Measurements from ENCODE around the gene UGT2A1. TPM values are rescaled to one million over a fixed set of nuclear protein-coding genes. Genes with fewer than 3 reads are reported as not detected.

Gene UGT2A1
- total and polyA plus RNA-seq, 2 of the 13 experiments (the other 11 are each of a cell fraction or from before 2014, with no cell fraction given): not detected

- intact Hi-C loops (cut with micrococcal nuclease; ENCODE audit: unreplicated experiment) (no loop called here), in situ Hi-C loops (cut with HindIII; ENCODE audit: extremely low pct_ligation_motif_present, low pct_unique_long_range_greater_than_20kb) (loop anchor here (25.0 kb wide), 1 partner anchor 827 kb away; the partner anchor contains the start of gene AMTN)
- no peak overlapping the region for H3K9ac ChIP-seq (ENCODE audit: insufficient read depth, low read depth, low read length)
- H4K20me1 ChIP-seq (ENCODE audit: insufficient read depth, low read length): no peaks in the 10 kb centered on the region
- no peaks in the 10 kb centered on the region for H3K36me3 ChIP-seq (replicated peaks in 1 of 2; ENCODE audit: control insufficient read depth in 1 of 2, insufficient read depth in 2 of 2, low read length in 2 of 2)
- TF ChIP-seq ZNF230 (CRISPR knock-in tag; IDR thresholded peaks at IDR 0.05) (no peak), TAF1 (CRISPR knock-in tag; IDR thresholded peaks at IDR 0.05) (no peak), ZNF557 (CRISPR knock-in tag; IDR thresholded peaks at IDR 0.05) (no peak), ZSCAN9 (CRISPR knock-in tag; IDR thresholded peaks at IDR 0.05; ENCODE audit: borderline replicate concordance) (no peak), FLYWCH1 (CRISPR knock-in tag; IDR thresholded peaks at IDR 0.05) (no peak), RFX1 (IDR thresholded peaks at IDR 0.05) (no peak), GPBP1L1 (CRISPR knock-in tag; IDR thresholded peaks at IDR 0.05) (no peak), HOXA9 (CRISPR knock-in tag; IDR thresholded peaks at IDR 0.05; ENCODE audit: borderline replicate concordance) (no peak), HCFC1 (IDR thresholded peaks at IDR 0.05; ENCODE audit: low read depth, low read length) (no peak), SOX13 (IDR thresholded peaks at IDR 0.05) (no peak), SOX13 (CRISPR knock-in tag; conservative IDR thresholded peaks at IDR 0.05 in 1 of 2, IDR thresholded peaks at IDR 0.05 in 1 of 2) (no peak), ZNF274 (CRISPR knock-in tag; IDR thresholded peaks at IDR 0.05) (no peak)
- TF ChIP-seq, protein P1, sequence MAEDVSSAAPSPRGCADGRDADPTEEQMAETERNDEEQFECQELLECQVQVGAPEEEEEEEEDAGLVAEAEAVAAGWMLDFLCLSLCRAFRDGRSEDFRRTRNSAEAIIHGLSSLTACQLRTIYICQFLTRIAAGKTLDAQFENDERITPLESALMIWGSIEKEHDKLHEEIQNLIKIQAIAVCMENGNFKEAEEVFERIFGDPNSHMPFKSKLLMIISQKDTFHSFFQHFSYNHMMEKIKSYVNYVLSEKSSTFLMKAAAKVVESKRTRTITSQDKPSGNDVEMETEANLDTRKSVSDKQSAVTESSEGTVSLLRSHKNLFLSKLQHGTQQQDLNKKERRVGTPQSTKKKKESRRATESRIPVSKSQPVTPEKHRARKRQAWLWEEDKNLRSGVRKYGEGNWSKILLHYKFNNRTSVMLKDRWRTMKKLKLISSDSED (CRISPR knock-in tag; IDR thresholded peaks at IDR 0.05): no peak
- H3K79me2 ChIP-seq (ENCODE audit: insufficient read depth, low read length): no peaks in the 10 kb centered on the region
- H2AFZ ChIP-seq (ENCODE audit: low read length): no peak overlapping the region
- POLR2A ChIA-PET: no interaction called here
- H3K27me3 ChIP-seq (ENCODE audit: control insufficient read depth in 1 of 2, insufficient read depth in 2 of 2, low read length in 2 of 2): no peaks in the 10 kb centered on the region; a peak in 1 of 5 replicates
- no peaks in the 10 kb centered on the region for H3K9me3 ChIP-seq (ENCODE audit: low read length)
- no peak overlapping the region for H3K27ac ChIP-seq (ENCODE audit: extremely low read length, insufficient read depth, low read length)
- H3K4me1 ChIP-seq (ENCODE audit: insufficient read depth, low read length): peaks cover 3% of the 10 kb centered on the region
- DNase-seq (ENCODE audit: low spot score) (no peak), FAIRE-seq (no peak), ATAC-seq (no peak)
- BruUV-seq (replicated peaks): no TSS peak
- CTCF ChIA-PET (ENCODE audit: low intra/inter-chr PET ratio, low total read pairs): no interaction called here
- no peak overlapping the region for H3K4me3 ChIP-seq (replicated peaks in 1 of 3; ENCODE audit: insufficient read depth in 1 of 3, low read depth in 2 of 3, low read length in 3 of 3)
- no peak overlapping the region for H3K4me2 ChIP-seq (ENCODE audit: low read depth, low read length)
- 43% methylated on average over 4 of the region's 4 CpGs for WGBS (ENCODE audit: low lambda C conversion rate)
Measured at GRCh38 chr4:69684804-69685203, 31.8 kb upstream of the UGT2A1 start.
